Measurements from ENCODE around the gene UBE3C.
A peak's percentile ranks its signal among the peaks of the same experiment; 100 is the strongest.

UBE3C gene

DNA sequence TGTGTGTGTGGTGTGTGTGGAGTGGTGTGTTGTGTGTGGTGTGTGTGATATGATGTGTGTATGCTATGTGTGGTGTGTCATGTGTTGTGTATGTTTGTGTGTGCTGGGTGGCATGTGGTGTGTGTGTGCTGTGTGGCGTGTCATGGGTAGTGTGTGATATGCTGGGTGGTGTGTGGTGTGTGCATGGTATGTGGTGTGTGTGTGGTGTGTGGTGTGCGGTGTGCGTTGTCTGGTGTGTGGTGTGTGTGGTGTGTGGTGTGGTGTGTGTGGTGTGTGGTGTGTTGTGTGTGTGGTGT, 160.5 kb downstream of the UBE3C start:
- Histone ChIP-seq H3K27me3 (replicated peaks; ENCODE audit: control insufficient read depth, insufficient read depth, low read length) (peaks cover 3% of the 10 kb centered on the region), H3K9ac (ENCODE audit: low read length) (no peak overlapping the region), H3K36me3 (ENCODE audit: control insufficient read depth, insufficient read depth, low read length, severe bottlenecking) (no peaks in the 10 kb centered on the region), H3K4me3 (ENCODE audit: low read length) (no peak overlapping the region), H3K4me1 (ENCODE audit: control insufficient read depth, insufficient read depth, low read length) (no peaks in the 10 kb centered on the region), H3K9me3 (ENCODE audit: control insufficient read depth, low read length) (no peaks in the 10 kb centered on the region)
- no peak for DNase-seq (ENCODE audit: low read depth)

GRCh38 chr7:157299613-157300368, 161.1 kb downstream of the UBE3C start:
- no peak overlapping the region for H3K4me3 ChIP-seq (ENCODE audit: low read length)
- H3K4me1 ChIP-seq (ENCODE audit: control insufficient read depth, insufficient read depth, low read length), result no peaks in the 10 kb centered on the region
- no peak for DNase-seq (ENCODE audit: low read depth)
- H3K27me3 ChIP-seq (replicated peaks; ENCODE audit: control insufficient read depth, insufficient read depth, low read length), result peaks cover 3% of the 10 kb centered on the region
- no peak overlapping the region for H3K9ac ChIP-seq (ENCODE audit: low read length)
- no peaks in the 10 kb centered on the region for H3K9me3 ChIP-seq (ENCODE audit: control insufficient read depth, low read length)
- H3K36me3 ChIP-seq (ENCODE audit: control insufficient read depth, insufficient read depth, low read length, severe bottlenecking), result no peaks in the 10 kb centered on the region

- Histone ChIP-seq H3K27me3 (replicated peaks; ENCODE audit: control insufficient read depth, insufficient read depth, low read length) (no peaks in the 10 kb centered on the region), H3K36me3 (ENCODE audit: control insufficient read depth, insufficient read depth, low read length, severe bottlenecking) (no peaks in the 10 kb centered on the region), H3K4me1 (ENCODE audit: control insufficient read depth, insufficient read depth, low read length) (no peaks in the 10 kb centered on the region), H3K9me3 (ENCODE audit: control insufficient read depth, low read length) (no peaks in the 10 kb centered on the region), H3K4me3 (ENCODE audit: low read length) (no peak overlapping the region), H3K9ac (ENCODE audit: low read length) (no peak overlapping the region)
- no peak for DNase-seq (ENCODE audit: low read depth)
Observed at GRCh38 chr7:157300369-157300825, 161.7 kb downstream of the UBE3C start.

DNA sequence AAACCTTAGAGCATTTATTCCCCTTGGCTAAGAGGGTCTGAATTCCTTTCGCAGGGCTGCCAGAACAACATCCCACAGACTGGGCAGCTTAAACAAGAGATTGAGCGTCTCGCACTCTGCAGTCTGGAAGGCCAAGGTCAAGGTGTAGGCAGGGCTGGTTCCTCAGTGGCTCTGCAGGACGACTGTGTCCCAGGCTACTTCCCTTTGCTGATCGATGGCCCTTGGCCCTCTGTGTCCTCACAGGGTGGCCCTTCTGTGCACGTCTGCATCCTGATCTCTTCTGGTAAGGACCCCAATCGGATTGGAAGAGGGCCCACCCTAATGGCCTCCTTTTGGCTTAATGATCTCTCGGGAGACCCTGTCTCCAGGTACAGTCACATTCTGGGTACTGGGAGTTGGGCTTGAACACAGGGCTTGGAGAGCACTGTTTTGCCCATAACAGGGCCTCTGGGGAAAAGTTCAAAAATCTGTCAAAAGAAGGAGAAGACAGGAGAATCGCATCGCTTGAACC, 162.9 kb downstream of the UBE3C start:
- no peak for DNase-seq (ENCODE audit: low read depth)
- Histone ChIP-seq H3K36me3 (ENCODE audit: control insufficient read depth, insufficient read depth, low read length, severe bottlenecking) (no peaks in the 10 kb centered on the region), H3K4me3 (ENCODE audit: low read length) (no peak overlapping the region), H3K4me1 (ENCODE audit: control insufficient read depth, insufficient read depth, low read length) (no peaks in the 10 kb centered on the region), H3K27me3 (replicated peaks; ENCODE audit: control insufficient read depth, insufficient read depth, low read length) (no peaks in the 10 kb centered on the region), H3K9ac (ENCODE audit: low read length) (no peak overlapping the region), H3K9me3 (ENCODE audit: control insufficient read depth, low read length) (no peaks in the 10 kb centered on the region)

DNA sequence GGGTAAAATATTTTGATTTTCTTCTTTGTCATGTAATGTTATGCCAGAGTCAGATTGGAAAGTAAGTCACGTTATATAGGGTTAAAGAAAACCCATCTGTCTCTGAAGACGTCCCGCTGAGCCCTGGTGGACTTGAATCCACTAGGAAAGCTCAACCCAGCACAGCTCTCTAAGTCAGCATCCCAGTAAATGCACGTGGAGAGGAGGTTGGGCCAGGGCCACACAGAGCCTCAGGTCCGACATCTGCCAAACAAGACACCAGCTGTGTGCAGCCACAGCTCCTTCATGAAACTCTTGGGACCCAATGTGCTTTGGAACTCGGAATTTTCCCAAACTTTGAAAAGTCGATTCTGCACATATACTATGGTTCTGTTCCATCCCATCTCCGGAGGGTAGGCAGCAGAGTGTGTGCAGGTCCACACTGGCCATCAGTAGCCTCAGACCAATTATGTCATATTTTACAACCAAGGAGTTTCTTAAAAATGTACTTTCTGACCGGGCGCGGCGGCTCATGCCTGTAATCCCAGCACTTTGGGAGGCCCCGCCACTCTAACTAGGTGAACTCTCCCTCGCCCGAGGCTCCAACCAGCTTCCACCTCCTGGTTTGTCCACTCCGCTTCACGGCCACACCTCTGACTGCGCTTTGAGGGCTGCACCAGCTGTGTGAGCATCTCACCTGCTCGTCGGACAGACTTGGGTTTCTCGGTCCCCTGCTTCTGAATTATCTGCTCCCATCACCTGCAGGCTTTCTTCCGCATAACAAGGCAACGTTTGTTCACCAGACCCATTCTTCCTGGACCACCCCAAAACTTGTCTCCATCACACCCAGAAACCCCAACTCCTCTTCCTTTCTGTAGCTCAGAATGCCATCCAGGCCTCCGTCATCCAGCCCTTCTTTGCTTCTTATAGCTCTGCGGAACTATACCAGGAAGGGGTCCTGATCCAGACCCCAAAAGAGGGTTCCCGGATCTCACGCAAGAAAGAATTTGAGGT, 168.4 kb downstream of the UBE3C start:
- Histone ChIP-seq H3K36me3 (ENCODE audit: control insufficient read depth, insufficient read depth, low read length, severe bottlenecking) (no peaks in the 10 kb centered on the region), H3K4me1 (ENCODE audit: control insufficient read depth, insufficient read depth, low read length) (peaks cover 20% of the 10 kb centered on the region), H3K9me3 (ENCODE audit: control insufficient read depth, low read length) (no peaks in the 10 kb centered on the region), H3K9ac (ENCODE audit: low read length) (no peak overlapping the region), H3K27me3 (replicated peaks; ENCODE audit: control insufficient read depth, insufficient read depth, low read length) (no peaks in the 10 kb centered on the region), H3K4me3 (ENCODE audit: low read length) (no peak overlapping the region)
- no peak for DNase-seq (ENCODE audit: low read depth)

DNA sequence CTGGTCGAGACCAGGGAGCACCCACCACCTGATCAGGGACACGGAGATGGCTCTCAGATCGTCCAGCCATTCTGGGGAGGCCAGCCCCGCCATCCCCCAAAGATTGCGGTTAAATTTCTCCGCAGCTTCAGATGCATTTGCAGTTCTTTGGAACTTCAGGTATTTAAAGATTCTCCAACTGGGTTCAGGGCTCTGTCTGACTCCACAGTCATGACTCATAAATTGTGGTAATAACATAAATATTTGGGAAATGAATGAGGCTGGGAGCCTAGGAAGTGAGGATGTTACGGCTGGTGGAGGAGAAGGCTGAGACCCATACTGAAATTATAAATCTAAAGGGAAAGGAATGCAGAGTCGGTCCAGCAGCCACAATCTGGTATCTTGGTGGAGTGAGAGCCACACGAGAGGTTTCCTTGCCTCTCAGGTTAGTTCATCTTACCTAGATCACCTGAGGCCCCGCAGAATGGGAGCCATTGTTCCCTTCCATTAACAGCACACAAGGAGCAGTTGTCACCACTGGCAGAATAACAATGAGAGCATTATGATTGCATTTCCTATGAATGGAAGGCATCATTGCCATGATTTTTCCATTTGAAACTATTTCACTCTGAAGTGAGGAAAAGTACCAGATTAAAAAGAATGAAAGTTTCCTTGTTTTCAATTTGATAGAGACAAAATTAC, 171.4 kb downstream of the UBE3C start:
- H3K4me3 ChIP-seq (ENCODE audit: low read length), result peak overlapping the region; percentile 39
- no peaks in the 10 kb centered on the region for H3K9me3 ChIP-seq (ENCODE audit: control insufficient read depth, low read length)
- H3K36me3 ChIP-seq (ENCODE audit: control insufficient read depth, insufficient read depth, low read length, severe bottlenecking), result no peaks in the 10 kb centered on the region
- H3K4me1 ChIP-seq (ENCODE audit: control insufficient read depth, insufficient read depth, low read length), result peaks cover 20% of the 10 kb centered on the region
- peak; percentile 82 for DNase-seq (ENCODE audit: low read depth)
- no peaks in the 10 kb centered on the region for H3K27me3 ChIP-seq (replicated peaks; ENCODE audit: control insufficient read depth, insufficient read depth, low read length)
- H3K9ac ChIP-seq (ENCODE audit: low read length), result peak overlapping the region; percentile 52

- Histone ChIP-seq H3K36me3 (ENCODE audit: control insufficient read depth, insufficient read depth, low read length, severe bottlenecking) (no peaks in the 10 kb centered on the region), H3K9ac (ENCODE audit: low read length) (peak overlapping the region; percentile 16), H3K27me3 (replicated peaks; ENCODE audit: control insufficient read depth, insufficient read depth, low read length) (no peaks in the 10 kb centered on the region), H3K4me1 (ENCODE audit: control insufficient read depth, insufficient read depth, low read length) (peaks cover 20% of the 10 kb centered on the region), H3K9me3 (ENCODE audit: control insufficient read depth, low read length) (no peaks in the 10 kb centered on the region), H3K4me3 (ENCODE audit: low read length) (peak overlapping the region; percentile 39)
- no peak for DNase-seq (ENCODE audit: low read depth)
Observed at GRCh38 chr7:157310676-157311185, 172.0 kb downstream of the UBE3C start.

- no peaks in the 10 kb centered on the region for H3K9me3 ChIP-seq (ENCODE audit: control insufficient read depth, low read length)
- no peak for DNase-seq (ENCODE audit: low read depth)
Observed at GRCh38 chr7:157312941-157313340, 174.2 kb downstream of the UBE3C start.

DNA sequence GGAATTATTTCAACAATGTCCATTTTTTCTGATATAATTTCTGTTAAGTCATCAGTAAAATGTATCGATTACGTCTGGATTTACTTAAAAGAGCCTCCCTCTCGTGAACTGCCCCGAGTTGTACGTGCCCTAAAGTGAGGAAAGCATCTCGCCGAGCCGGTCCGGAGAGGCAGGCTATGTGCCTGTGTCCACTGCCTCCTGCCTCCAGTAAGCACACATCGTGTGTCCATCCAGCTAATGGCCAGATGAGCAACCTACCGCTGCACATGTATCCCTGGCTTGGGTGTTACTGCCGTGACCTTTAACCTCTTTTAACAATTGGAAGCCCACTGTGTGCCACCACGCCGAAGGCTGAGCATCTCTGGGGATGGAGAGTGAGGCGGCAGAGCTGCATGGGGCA, 174.9 kb downstream of the UBE3C start:
- Histone ChIP-seq H3K36me3 (ENCODE audit: control insufficient read depth, insufficient read depth, low read length, severe bottlenecking) (no peaks in the 10 kb centered on the region), H3K9ac (ENCODE audit: low read length) (no peak overlapping the region), H3K4me1 (ENCODE audit: control insufficient read depth, insufficient read depth, low read length) (peaks cover 20% of the 10 kb centered on the region), H3K4me3 (ENCODE audit: low read length) (no peak overlapping the region), H3K27me3 (replicated peaks; ENCODE audit: control insufficient read depth, insufficient read depth, low read length) (no peaks in the 10 kb centered on the region), H3K9me3 (ENCODE audit: control insufficient read depth, low read length) (no peaks in the 10 kb centered on the region)
- no peak for DNase-seq (ENCODE audit: low read depth)

More at GRCh38 chr7:157312941-157313340, 174.2 kb downstream of the UBE3C start:
- H3K27me3 ChIP-seq (replicated peaks; ENCODE audit: control insufficient read depth, insufficient read depth, low read length), result no peaks in the 10 kb centered on the region
- peaks cover 20% of the 10 kb centered on the region for H3K4me1 ChIP-seq (ENCODE audit: control insufficient read depth, insufficient read depth, low read length)
- H3K4me3 ChIP-seq (ENCODE audit: low read length), result no peak overlapping the region
- H3K36me3 ChIP-seq (ENCODE audit: control insufficient read depth, insufficient read depth, low read length, severe bottlenecking), result no peaks in the 10 kb centered on the region
- H3K9ac ChIP-seq (ENCODE audit: low read length), result no peak overlapping the region

DNA sequence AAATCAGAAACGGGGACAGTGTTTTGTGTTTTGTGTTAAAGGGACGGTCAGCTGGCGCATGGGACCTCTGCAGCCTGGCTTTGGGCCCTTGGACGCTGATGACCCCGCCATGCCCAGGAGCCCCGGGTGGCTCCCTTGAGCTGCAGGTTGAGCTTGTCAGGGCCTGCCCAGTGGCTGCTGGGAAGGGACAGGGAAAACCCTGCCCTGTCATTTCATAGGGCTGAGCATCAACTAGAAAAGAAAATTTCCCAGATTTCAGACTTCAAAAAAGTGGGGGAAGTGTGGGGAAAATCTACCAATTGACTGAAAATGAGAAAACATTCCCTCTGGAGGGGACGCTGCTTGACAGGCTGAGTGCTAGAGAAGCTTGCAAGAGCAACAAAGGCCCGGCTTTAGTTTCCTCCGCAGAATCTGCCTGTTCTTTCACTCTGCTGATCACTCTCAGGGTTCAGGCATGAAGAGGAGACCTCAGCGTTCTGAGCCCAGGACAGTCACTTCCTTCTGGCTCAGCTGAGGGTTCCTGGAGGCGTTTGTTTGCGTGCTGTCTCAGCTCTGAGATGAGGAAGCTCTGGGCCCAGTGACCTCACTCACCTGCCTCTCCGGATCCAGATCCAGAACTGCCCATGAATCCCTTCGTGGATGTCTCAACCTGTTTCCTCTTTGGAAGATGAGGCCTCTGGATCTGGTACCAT, 179.4 kb downstream of the UBE3C start:
- no peaks in the 10 kb centered on the region for H3K36me3 ChIP-seq (ENCODE audit: control insufficient read depth, insufficient read depth, low read length, severe bottlenecking)
- H3K9me3 ChIP-seq (ENCODE audit: control insufficient read depth, low read length), result no peaks in the 10 kb centered on the region
- H3K27me3 ChIP-seq (replicated peaks; ENCODE audit: control insufficient read depth, insufficient read depth, low read length), result no peaks in the 10 kb centered on the region
- H3K4me1 ChIP-seq (ENCODE audit: control insufficient read depth, insufficient read depth, low read length), result no peaks in the 10 kb centered on the region
- no peak overlapping the region for H3K4me3 ChIP-seq (ENCODE audit: low read length)
- H3K9ac ChIP-seq (ENCODE audit: low read length), result peak overlapping the region; percentile 29
- no peak for DNase-seq (ENCODE audit: low read depth)

Data from adipocyte (in vitro differentiated cells).